Activated T-cell treated with anti-CD3 and anti-CD28 coated beads, Interleukin-2, amount 50 U/mL, for 4 hours (primary cell): ENCODE results near the gene SCMH1. TPM values are rescaled to one million over a fixed set of nuclear protein-coding genes. Genes with fewer than 3 reads are reported as not detected.

Source experiments
- ATAC-seq, 2 donors: fragments of 200-7000 bp; cut with Tn5 transposase; one replicate each; pipeline ENCODE4 v1.10.0; 2021
- DNase-seq: peaks from one replicate; pipeline ENCODE4 v3.0.0-alpha.2; 2020
- H3K27me3 Mint-ChIP-seq: one replicate; pipeline ENCODE4 v1.8.0; 2021; ENCODE audit warnings: low read depth, mixed read lengths
- H3K36me3 Mint-ChIP-seq: one replicate; pipeline ENCODE4 v1.8.0; 2022; ENCODE audit warnings: mixed read lengths; ENCODE audit not compliant: insufficient read depth
- H3K4me1 Mint-ChIP-seq: one replicate; pipeline ENCODE4 v1.8.0; 2021; ENCODE audit warnings: low read depth, mixed read lengths
- H3K4me3 Mint-ChIP-seq: one replicate; pipeline ENCODE4 v1.8.0; 2021; ENCODE audit warnings: mild to moderate bottlenecking, moderate library complexity, mixed read lengths
- H3K9me3 Mint-ChIP-seq: one replicate; pipeline ENCODE4 v1.8.0; 2021; ENCODE audit warnings: mixed read lengths
- total RNA-seq, 3 donors: library from RNA; stranded (reverse); gene quantifications; one replicate each; pipeline ENCODE4 v1.2.1, GENCODE V29; 2021

SCMH1 gene
- total RNA-seq, 3 donors from 2014 or later: 17.1 to 19.8 (median 17.9) TPM

DNA sequence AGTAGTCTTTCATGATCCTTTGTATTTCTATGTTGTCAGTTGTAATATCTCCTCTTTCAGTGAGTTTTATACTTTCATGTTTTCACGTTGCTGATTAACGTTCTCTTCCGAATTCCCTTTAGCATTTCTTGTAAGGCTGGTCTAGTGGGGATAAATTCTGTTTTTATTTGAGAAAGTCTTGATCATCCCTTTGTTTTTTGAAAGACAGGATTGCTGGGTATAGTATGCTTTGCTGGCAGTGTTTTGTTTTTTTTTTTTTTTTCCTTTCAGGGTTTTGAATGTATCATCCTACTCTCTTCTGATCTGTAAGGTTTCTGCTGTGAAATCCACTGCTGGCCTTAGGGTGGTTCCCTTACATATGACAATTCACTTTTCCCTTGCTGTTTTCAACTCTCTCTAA is 74.4 kb downstream of the SCMH1 start:
- peaks cover 17% of the 10 kb centered on the region for H3K36me3 Mint-ChIP-seq
- ATAC-seq (no peak), DNase-seq (no peak)
- peaks cover 5% of the 10 kb centered on the region for H3K4me1 Mint-ChIP-seq
- H3K27me3 Mint-ChIP-seq: no peaks in the 10 kb centered on the region
- no peak overlapping the region for H3K4me3 Mint-ChIP-seq
- peaks cover 20% of the 10 kb centered on the region for H3K9me3 Mint-ChIP-seq

DNA sequence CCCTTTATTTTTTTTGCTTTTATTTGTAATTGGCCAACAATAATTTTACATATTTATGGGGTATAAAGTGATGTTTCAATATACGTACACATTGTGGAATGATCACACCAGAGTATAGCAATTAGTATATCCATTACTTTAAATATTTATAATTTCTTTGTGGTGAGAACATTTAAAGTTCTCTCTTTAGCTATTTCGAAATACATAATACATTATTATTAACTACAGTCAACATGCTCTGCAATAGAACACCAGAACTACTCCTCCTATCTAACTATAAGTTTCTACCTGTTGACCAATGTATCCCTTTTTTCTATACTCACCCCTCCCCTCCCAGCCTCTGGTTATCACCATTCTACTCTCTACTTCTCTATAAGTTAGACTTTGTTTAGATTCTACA is 77.4 kb downstream of the SCMH1 start:
- H3K36me3 Mint-ChIP-seq: peaks cover 16% of the 10 kb centered on the region
- DNase-seq (no peak), ATAC-seq (no peak)
- H3K4me1 Mint-ChIP-seq: no peaks in the 10 kb centered on the region
- H3K9me3 Mint-ChIP-seq: peaks cover 15% of the 10 kb centered on the region
- H3K4me3 Mint-ChIP-seq: no peak overlapping the region
- H3K27me3 Mint-ChIP-seq: no peaks in the 10 kb centered on the region

DNA sequence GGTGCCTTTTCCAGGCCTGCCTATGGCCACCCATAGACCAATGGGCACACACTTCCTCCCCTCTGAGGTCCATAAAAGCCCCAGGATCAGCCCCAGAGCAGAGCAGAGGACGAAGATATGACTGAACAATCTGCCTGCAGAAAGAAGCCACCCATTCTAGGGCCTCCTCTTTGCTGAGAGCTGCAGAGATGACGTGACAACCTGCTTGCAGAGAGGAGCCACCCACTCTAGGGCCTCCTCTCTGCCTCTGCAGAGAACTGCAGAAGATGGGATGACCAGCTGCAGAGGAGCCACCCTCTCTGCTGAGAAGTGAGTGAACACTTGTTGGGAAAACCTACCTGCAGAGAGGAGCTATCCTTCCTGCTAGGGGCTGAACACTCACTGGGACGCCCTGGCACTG is 79.7 kb downstream of the SCMH1 start:
- Mint-ChIP-seq H3K4me1 (no peaks in the 10 kb centered on the region), H3K9me3 (peaks cover 2% of the 10 kb centered on the region), H3K27me3 (no peaks in the 10 kb centered on the region), H3K36me3 (peaks cover 17% of the 10 kb centered on the region), H3K4me3 (no peak overlapping the region)
- no peak for DNase-seq
- no peak for ATAC-seq

DNA sequence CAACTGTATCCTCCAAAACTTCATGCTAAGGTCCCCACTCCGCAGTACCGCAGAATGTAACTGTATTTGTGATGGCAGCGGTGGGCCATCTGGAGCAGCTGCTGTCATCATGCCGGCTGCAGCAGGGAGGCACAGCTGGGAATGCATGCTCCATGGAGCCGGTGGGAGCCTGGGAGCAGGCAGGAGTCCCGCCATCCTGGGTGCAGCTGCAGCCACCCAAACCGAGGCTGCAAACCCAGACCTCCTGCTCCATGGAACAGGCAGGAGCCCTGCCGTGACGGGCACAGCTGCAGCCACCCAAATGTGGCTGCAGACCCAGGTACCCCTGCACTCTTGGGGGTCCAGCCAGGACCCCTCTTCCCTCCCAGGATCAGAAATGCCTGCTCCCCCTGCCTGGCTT is 80.3 kb downstream of the SCMH1 start:
- Mint-ChIP-seq H3K4me3 (no peak overlapping the region), H3K36me3 (peaks cover 17% of the 10 kb centered on the region), H3K9me3 (no peaks in the 10 kb centered on the region), H3K4me1 (no peaks in the 10 kb centered on the region), H3K27me3 (no peaks in the 10 kb centered on the region)
- DNase-seq: no peak
- ATAC-seq: no peak

DNA sequence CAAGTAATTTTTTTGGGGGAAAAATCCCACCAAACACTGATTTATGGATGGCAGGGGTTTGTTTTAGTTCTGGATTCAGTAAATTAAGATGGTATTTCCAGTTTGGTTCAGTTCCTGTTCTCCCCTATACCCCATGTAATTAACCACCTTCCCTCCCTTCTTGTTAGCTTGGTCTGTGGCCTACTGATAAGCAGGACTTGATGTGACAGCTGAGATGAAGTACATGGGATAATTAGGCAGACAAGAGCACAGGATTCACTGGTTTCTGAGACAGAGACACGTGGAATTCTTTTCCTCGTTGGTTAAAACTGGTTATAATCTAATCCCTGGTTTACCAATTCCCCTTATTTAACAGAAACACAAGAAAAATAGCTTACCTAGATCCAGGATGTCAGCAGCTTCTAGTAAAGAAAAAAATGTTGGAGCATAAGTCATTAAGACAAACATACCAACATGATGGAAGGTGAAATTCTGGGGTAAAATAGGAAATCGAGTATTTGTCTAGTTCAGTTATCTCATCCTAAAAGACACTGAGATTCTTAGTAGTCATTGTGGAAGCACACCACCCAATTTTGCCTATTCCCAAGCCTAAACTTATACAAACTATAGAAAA is 81.5 kb downstream of the SCMH1 start:
- no peaks in the 10 kb centered on the region for H3K4me1 Mint-ChIP-seq

DNA sequence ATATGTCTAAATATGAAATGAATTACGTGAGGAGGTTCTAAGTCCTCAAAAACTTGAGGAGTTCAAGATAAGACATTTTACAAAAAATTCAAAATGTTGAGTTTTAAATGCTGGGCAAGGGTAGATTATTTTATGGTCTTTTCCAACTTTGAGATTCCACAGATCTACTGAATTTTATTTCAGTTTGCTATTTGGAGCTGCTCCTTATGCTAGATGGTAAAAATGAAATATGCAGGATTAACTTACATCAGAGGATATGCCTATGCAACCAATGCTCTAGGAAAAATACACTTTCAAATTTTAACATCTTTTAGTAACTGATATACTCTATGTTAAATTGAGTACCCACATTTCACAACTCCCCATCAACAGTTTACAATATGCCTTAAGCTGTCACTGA is 83.1 kb downstream of the SCMH1 start:
- H3K27me3 Mint-ChIP-seq: no peaks in the 10 kb centered on the region
- H3K36me3 Mint-ChIP-seq: peaks cover 20% of the 10 kb centered on the region
- H3K4me3 Mint-ChIP-seq: no peak overlapping the region
- ATAC-seq (no peak), DNase-seq (no peak)
- H3K9me3 Mint-ChIP-seq: no peaks in the 10 kb centered on the region
- H3K4me1 Mint-ChIP-seq: no peaks in the 10 kb centered on the region

More for the DNA sequence above, 81.5 kb downstream of the SCMH1 start:
- ATAC-seq (no peak), DNase-seq (no peak)
- Mint-ChIP-seq H3K27me3 (no peaks in the 10 kb centered on the region), H3K4me3 (no peak overlapping the region), H3K9me3 (no peaks in the 10 kb centered on the region), H3K36me3 (peaks cover 19% of the 10 kb centered on the region)

DNA sequence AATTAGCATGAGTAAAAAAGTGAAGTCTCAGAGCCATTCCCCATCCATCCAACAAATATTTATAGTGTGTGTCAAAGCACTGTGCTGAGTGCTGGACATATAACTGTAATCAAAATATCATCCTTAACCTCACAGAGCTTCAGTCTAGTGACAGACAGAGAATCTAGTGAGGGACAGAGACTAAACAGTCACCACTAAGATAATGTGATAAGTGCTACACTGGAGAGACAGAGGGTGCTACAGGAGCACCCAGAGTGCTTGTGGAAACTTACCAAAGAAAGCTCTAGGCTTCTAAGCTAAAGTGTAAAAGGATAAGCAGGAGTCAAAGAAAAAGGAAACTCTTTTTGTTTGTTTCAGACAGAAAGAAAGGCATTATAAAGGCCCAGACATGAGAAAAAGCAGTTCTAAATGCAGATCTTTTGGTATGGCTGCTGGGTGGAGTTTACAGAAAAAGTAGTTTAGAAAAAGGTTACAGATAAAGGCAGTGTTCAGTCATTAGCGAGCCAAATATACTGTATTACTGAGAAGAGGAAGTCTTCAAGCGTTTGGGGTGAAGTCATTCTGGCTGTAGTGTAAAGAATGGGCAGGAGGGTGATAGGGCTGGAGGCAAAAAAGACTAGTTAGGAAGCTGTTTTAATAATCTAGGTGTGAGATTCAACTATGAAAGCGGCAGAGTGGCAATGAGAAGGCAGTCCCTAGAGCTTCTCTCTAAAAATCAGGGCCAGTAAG is 83.8 kb downstream of the SCMH1 start:
- H3K27me3 Mint-ChIP-seq: no peaks in the 10 kb centered on the region
- no peak for DNase-seq
- peaks cover 22% of the 10 kb centered on the region for H3K36me3 Mint-ChIP-seq
- H3K4me3 Mint-ChIP-seq: no peak overlapping the region
- H3K9me3 Mint-ChIP-seq: no peaks in the 10 kb centered on the region
- no peaks in the 10 kb centered on the region for H3K4me1 Mint-ChIP-seq
- no peak for ATAC-seq

DNA sequence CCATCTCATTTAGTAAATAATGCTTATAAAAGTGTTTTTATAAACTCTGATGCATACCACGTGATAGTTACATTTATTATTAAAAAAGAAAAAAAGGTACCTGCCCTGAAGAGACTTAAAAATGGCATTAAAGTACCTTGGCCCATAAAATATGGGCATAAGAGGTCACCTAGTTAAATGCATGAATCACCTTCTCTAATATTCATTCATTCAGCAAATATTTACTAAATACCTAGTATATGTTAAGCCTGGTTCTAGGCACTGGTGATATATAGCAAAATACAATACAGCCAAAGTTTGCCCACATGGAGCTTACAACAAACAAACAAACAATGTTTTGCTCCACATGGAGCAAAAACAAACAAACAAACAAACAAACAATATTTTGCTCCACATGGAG is 87.0 kb downstream of the SCMH1 start:
- Mint-ChIP-seq H3K4me1 (no peaks in the 10 kb centered on the region), H3K36me3 (peaks cover 25% of the 10 kb centered on the region), H3K4me3 (no peak overlapping the region), H3K9me3 (no peaks in the 10 kb centered on the region), H3K27me3 (no peaks in the 10 kb centered on the region)
- no peak for ATAC-seq
- no peak for DNase-seq

DNA sequence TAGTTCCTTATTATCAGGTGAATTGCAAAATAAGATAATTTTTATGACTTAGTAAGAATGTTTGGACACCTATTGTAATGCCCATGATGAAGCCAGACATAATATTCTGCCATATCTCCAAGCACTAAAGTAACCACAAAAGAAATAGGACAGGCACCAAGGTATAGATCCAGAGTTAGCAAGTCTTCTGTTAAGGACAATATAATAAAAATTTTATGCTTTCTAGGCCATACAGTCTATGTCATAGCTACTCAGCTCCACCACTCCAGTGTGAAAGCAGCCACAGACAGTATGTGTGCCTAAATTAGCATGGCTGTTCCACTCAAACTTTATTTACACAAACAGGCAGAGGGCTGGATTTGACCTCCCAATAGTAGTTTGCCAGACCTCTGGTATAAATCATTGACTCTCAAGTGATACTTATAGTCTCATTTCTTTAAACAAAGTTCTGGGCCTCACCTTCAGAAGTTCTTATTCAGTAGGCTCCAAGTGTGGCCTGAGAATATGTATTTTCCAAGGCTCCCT is 88.3 kb downstream of the SCMH1 start:
- H3K4me1 Mint-ChIP-seq: no peaks in the 10 kb centered on the region
- no peaks in the 10 kb centered on the region for H3K9me3 Mint-ChIP-seq
- no peak overlapping the region for H3K4me3 Mint-ChIP-seq
- DNase-seq: no peak
- no peak for ATAC-seq
- no peaks in the 10 kb centered on the region for H3K27me3 Mint-ChIP-seq
- peaks cover 29% of the 10 kb centered on the region for H3K36me3 Mint-ChIP-seq

DNA sequence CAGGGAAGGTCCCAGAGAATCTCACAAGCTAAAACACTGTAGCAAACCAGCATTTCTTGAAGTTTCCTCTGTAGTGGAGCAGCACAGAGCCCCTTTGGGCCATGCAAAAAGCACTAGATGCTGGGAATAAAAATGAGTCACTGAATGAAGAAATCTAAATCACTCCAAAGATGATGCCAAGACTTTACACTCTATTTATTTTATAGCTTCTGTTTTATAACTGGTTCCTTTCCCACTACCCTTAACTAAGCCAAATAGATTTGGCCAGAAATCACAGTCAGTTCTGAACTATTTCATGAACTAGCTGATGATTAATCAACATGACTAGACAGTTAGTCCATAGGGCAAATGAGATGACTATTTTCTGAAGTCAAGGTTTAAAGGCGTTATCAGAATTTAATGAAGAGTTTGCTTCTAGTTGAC is 89.5 kb downstream of the SCMH1 start:
- Mint-ChIP-seq H3K27me3 (no peaks in the 10 kb centered on the region), H3K4me3 (no peak overlapping the region), H3K9me3 (no peaks in the 10 kb centered on the region), H3K4me1 (no peaks in the 10 kb centered on the region), H3K36me3 (peaks cover 24% of the 10 kb centered on the region)
- DNase-seq (no peak), ATAC-seq (no peak)

DNA sequence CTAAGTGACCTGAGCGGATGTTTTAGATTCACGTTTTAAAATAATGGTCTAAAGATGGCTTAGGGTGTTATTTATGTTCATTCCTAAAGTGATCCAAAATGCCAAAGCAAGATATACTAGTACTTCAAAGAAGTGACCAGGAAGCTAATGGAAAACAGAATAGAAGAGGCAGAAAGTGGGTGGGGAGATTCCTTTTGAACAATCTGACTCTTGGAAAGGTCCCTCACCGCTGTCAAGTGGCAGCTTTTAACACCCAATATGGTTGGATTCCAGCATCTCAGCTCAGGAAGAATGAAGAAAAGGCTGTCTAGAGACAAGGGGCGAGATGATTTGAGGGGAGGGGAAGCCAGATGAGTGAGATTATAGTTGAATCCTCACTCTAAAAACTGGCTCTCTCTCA is 90.3 kb downstream of the SCMH1 start:
- Mint-ChIP-seq H3K27me3 (no peaks in the 10 kb centered on the region), H3K4me1 (no peaks in the 10 kb centered on the region), H3K36me3 (peaks cover 24% of the 10 kb centered on the region), H3K9me3 (no peaks in the 10 kb centered on the region), H3K4me3 (no peak overlapping the region)
- DNase-seq (no peak), ATAC-seq (no peak)

DNA sequence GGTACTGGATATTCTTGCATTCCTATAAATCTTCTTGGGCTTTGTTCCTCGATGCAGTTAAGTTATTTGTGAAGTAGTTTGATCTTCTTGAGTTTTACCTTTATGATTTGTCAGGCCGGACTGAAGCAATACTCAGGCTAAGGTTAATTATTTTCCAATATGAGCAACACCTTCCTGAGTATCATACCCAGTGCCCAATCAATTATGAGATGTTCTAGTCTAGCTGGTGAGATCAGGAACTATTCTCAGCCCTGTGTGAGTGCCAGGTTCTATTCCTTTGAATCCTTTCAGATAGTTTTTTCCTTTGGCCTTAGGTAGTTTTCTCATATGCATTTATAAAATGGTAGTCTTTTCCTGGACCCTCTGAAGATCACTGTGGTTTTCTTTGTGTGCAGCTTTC is 92.5 kb downstream of the SCMH1 start:
- Mint-ChIP-seq H3K27me3 (no peaks in the 10 kb centered on the region), H3K4me1 (no peaks in the 10 kb centered on the region), H3K4me3 (no peak overlapping the region), H3K36me3 (peaks cover 22% of the 10 kb centered on the region), H3K9me3 (no peaks in the 10 kb centered on the region)
- DNase-seq: no peak
- no peak for ATAC-seq

DNA sequence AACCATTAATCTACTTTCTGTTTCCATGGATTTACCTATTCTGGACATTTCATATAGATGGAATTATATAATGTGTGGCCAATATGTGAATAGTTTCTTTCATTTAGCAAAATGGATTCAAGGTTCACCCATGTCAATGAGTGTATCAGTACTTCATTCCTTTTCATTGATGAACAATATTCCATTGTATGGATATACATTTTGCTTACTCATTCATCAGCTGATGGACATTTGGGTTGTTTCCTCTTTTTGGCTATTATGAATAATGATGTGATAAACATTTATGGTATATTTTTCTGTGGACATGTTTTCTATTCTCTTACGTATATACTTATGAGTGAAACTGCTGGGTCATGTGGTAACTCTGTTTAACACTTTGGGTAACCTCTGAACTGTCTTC is 97.8 kb downstream of the SCMH1 start:
- DNase-seq (no peak), ATAC-seq (no peak)
- Mint-ChIP-seq H3K4me3 (no peak overlapping the region), H3K4me1 (no peaks in the 10 kb centered on the region), H3K9me3 (no peaks in the 10 kb centered on the region), H3K36me3 (peaks cover 37% of the 10 kb centered on the region), H3K27me3 (no peaks in the 10 kb centered on the region)

DNA sequence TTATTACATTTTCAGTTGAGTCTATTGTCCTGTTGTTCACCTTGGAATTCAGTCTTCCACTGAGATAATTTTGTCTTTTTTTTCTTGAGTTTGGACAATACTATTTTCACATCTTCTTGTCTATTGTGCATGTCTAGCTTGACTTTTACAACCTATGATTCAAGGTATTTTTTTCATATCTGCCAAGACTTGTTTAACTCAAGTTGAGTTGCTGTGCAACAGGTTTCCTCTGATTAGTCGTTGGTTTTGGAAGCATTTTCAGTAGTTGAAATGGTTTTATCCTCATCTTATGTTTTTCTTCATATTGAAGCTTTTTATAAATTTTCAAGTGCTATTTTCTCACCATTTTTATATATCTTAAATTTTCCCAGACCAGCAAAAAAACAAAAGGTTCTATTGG is 103.6 kb downstream of the SCMH1 start:
- Mint-ChIP-seq H3K4me3 (no peak overlapping the region), H3K27me3 (no peaks in the 10 kb centered on the region), H3K36me3 (peaks cover 63% of the 10 kb centered on the region), H3K4me1 (peaks cover 4% of the 10 kb centered on the region), H3K9me3 (peaks cover 5% of the 10 kb centered on the region)
- DNase-seq: no peak
- no peak for ATAC-seq
